ENCODE measurements around the gene LILRA6.
"Not testable (repeated sequence)": the region's sequence is repeated elsewhere in the genome, so short reads cannot be mapped to it uniquely, and the experiment has no call there.

LILRA6 gene

GRCh38 chr19:54219702-54220101 is 22.9 kb downstream of the LILRA6 start:
- not testable (repeated sequence) for H2BK120ac ChIP-seq (ENCODE audit: low read depth, low read length); H3K79me1 ChIP-seq (ENCODE audit: low read length); H3K27ac ChIP-seq (ENCODE audit: low read depth, low read length); H2BK15ac ChIP-seq (replicated peaks; ENCODE audit: low read depth); H3K18ac ChIP-seq (ENCODE audit: low read length); H3K56ac ChIP-seq (ENCODE audit: low read length); H2AK5ac ChIP-seq (ENCODE audit: low read length); H3K9ac ChIP-seq (ENCODE audit: low read length); H3K4me3 ChIP-seq (ENCODE audit: low read length); H3K79me2 ChIP-seq (ENCODE audit: control insufficient read depth, insufficient read depth, low read length); H3K23ac ChIP-seq (ENCODE audit: low read length); H3K4ac ChIP-seq (ENCODE audit: low read depth, low read length); H3K27me3 ChIP-seq (ENCODE audit: insufficient read depth, low read length, poor library complexity); H3K36me3 ChIP-seq (ENCODE audit: control insufficient read depth, insufficient read depth, low read length); H4K5ac ChIP-seq (ENCODE audit: low read length); H3K4me2 ChIP-seq (ENCODE audit: low read length); H2BK5ac ChIP-seq (ENCODE audit: low read length); DNase-seq; H4K8ac ChIP-seq (ENCODE audit: low read depth, low read length); H3K4me1 ChIP-seq (ENCODE audit: control insufficient read depth, low read depth, low read length)
- no CpG with 5 or more reads among the region's 5 CpGs for WGBS (ENCODE audit: extremely low coverage, insufficient coverage, low lambda C conversion rate)

- Histone ChIP-seq H3K36me3 (ENCODE audit: control insufficient read depth, insufficient read depth, low read length) (no peaks in the 10 kb centered on the region), H2BK120ac (ENCODE audit: low read depth, low read length) (no peak overlapping the region), H2AK5ac (ENCODE audit: low read length) (no peak overlapping the region), H3K23ac (ENCODE audit: low read length) (no peak overlapping the region), H3K56ac (ENCODE audit: low read length) (no peak overlapping the region), H3K9ac (ENCODE audit: low read length) (no peak overlapping the region), H3K4ac (ENCODE audit: low read depth, low read length) (no peak overlapping the region), H3K4me1 (ENCODE audit: control insufficient read depth, low read depth, low read length) (no peaks in the 10 kb centered on the region), H3K4me2 (ENCODE audit: low read length) (no peak overlapping the region), H4K8ac (ENCODE audit: low read depth, low read length) (no peak overlapping the region), H3K79me2 (ENCODE audit: control insufficient read depth, insufficient read depth, low read length) (no peaks in the 10 kb centered on the region), H3K79me1 (ENCODE audit: low read length) (no peaks in the 10 kb centered on the region), H3K27ac (ENCODE audit: low read depth, low read length) (no peak overlapping the region), H3K27me3 (ENCODE audit: insufficient read depth, low read length, poor library complexity) (no peaks in the 10 kb centered on the region), H2BK15ac (replicated peaks; ENCODE audit: low read depth) (no peak overlapping the region), H2BK5ac (ENCODE audit: low read length) (no peak overlapping the region), H3K4me3 (ENCODE audit: low read length) (no peak overlapping the region), H4K5ac (ENCODE audit: low read length) (no peak overlapping the region), H3K18ac (ENCODE audit: low read length) (no peak overlapping the region)
- WGBS (ENCODE audit: extremely low coverage, insufficient coverage, low lambda C conversion rate) = no CpG with 5 or more reads among the region's 27 CpGs
- no peak for DNase-seq
Observed at GRCh38 chr19:54218960-54219661, 23.5 kb downstream of the LILRA6 start.

GRCh38 chr19:54218259-54218658 is 24.3 kb downstream of the LILRA6 start:
- Histone ChIP-seq H2BK120ac (ENCODE audit: low read depth, low read length) (no peak overlapping the region), H4K5ac (ENCODE audit: low read length) (no peak overlapping the region), H2BK15ac (replicated peaks; ENCODE audit: low read depth) (no peak overlapping the region), H3K4me1 (ENCODE audit: control insufficient read depth, low read depth, low read length) (no peaks in the 10 kb centered on the region), H3K18ac (ENCODE audit: low read length) (no peak overlapping the region), H2AK5ac (ENCODE audit: low read length) (no peak overlapping the region), H4K8ac (ENCODE audit: low read depth, low read length) (no peak overlapping the region), H3K4me3 (ENCODE audit: low read length) (no peak overlapping the region), H3K4ac (ENCODE audit: low read depth, low read length) (no peak overlapping the region), H3K27me3 (ENCODE audit: insufficient read depth, low read length, poor library complexity) (no peaks in the 10 kb centered on the region), H3K36me3 (ENCODE audit: control insufficient read depth, insufficient read depth, low read length) (no peaks in the 10 kb centered on the region), H3K79me1 (ENCODE audit: low read length) (no peaks in the 10 kb centered on the region), H3K23ac (ENCODE audit: low read length) (no peak overlapping the region), H3K9ac (ENCODE audit: low read length) (no peak overlapping the region), H3K27ac (ENCODE audit: low read depth, low read length) (no peak overlapping the region), H2BK5ac (ENCODE audit: low read length) (no peak overlapping the region), H3K56ac (ENCODE audit: low read length) (no peak overlapping the region), H3K4me2 (ENCODE audit: low read length) (no peak overlapping the region), H3K79me2 (ENCODE audit: control insufficient read depth, insufficient read depth, low read length) (no peaks in the 10 kb centered on the region)
- no CpG with 5 or more reads among the region's 8 CpGs for WGBS (ENCODE audit: extremely low coverage, insufficient coverage, low lambda C conversion rate)
- DNase-seq = no peak

- no CpG with 5 or more reads among the region's 20 CpGs for WGBS (ENCODE audit: extremely low coverage, insufficient coverage, low lambda C conversion rate)
- H3K4me2 ChIP-seq (ENCODE audit: low read length); H3K79me1 ChIP-seq (ENCODE audit: low read length); H2AK5ac ChIP-seq (ENCODE audit: low read length); H2BK120ac ChIP-seq (ENCODE audit: low read depth, low read length); H3K27me3 ChIP-seq (ENCODE audit: insufficient read depth, low read length, poor library complexity); H2BK15ac ChIP-seq (replicated peaks; ENCODE audit: low read depth); H3K27ac ChIP-seq (ENCODE audit: low read depth, low read length); H3K23ac ChIP-seq (ENCODE audit: low read length); DNase-seq; H3K18ac ChIP-seq (ENCODE audit: low read length); H3K56ac ChIP-seq (ENCODE audit: low read length); H4K8ac ChIP-seq (ENCODE audit: low read depth, low read length); H3K36me3 ChIP-seq (ENCODE audit: control insufficient read depth, insufficient read depth, low read length); H4K5ac ChIP-seq (ENCODE audit: low read length); H3K4ac ChIP-seq (ENCODE audit: low read depth, low read length); H3K79me2 ChIP-seq (ENCODE audit: control insufficient read depth, insufficient read depth, low read length); H2BK5ac ChIP-seq (ENCODE audit: low read length); H3K4me3 ChIP-seq (ENCODE audit: low read length); H3K4me1 ChIP-seq (ENCODE audit: control insufficient read depth, low read depth, low read length); H3K9ac ChIP-seq (ENCODE audit: low read length): not testable (repeated sequence)
Observed at GRCh38 chr19:54217517-54218247, 24.9 kb downstream of the LILRA6 start.

GRCh38 chr19:54216869-54217268 is 25.7 kb downstream of the LILRA6 start:
- no peak overlapping the region for H4K5ac ChIP-seq (ENCODE audit: low read length)
- no peak overlapping the region for H2BK15ac ChIP-seq (replicated peaks; ENCODE audit: low read depth)
- no peak for DNase-seq
- H3K36me3 ChIP-seq (ENCODE audit: control insufficient read depth, insufficient read depth, low read length) = no peaks in the 10 kb centered on the region
- WGBS (ENCODE audit: extremely low coverage, insufficient coverage, low lambda C conversion rate) = no CpG with 5 or more reads among the region's 9 CpGs
- no peak overlapping the region for H3K18ac ChIP-seq (ENCODE audit: low read length)
- H3K4me1 ChIP-seq (ENCODE audit: control insufficient read depth, low read depth, low read length) = no peaks in the 10 kb centered on the region
- H3K4ac ChIP-seq (ENCODE audit: low read depth, low read length) = no peak overlapping the region
- no peak overlapping the region for H3K4me2 ChIP-seq (ENCODE audit: low read length)
- no peak overlapping the region for H3K4me3 ChIP-seq (ENCODE audit: low read length)
- H2BK5ac ChIP-seq (ENCODE audit: low read length) = no peak overlapping the region
- H3K27ac ChIP-seq (ENCODE audit: low read depth, low read length) = no peak overlapping the region
- no peak overlapping the region for H3K9ac ChIP-seq (ENCODE audit: low read length)
- no peak overlapping the region for H2AK5ac ChIP-seq (ENCODE audit: low read length)
- H3K79me1 ChIP-seq (ENCODE audit: low read length) = no peaks in the 10 kb centered on the region
- no peak overlapping the region for H2BK120ac ChIP-seq (ENCODE audit: low read depth, low read length)
- no peak overlapping the region for H3K23ac ChIP-seq (ENCODE audit: low read length)
- H3K56ac ChIP-seq (ENCODE audit: low read length) = no peak overlapping the region
- H4K8ac ChIP-seq (ENCODE audit: low read depth, low read length) = no peak overlapping the region
- no peaks in the 10 kb centered on the region for H3K79me2 ChIP-seq (ENCODE audit: control insufficient read depth, insufficient read depth, low read length)
- H3K27me3 ChIP-seq (ENCODE audit: insufficient read depth, low read length, poor library complexity) = no peaks in the 10 kb centered on the region
